Measurements from ENCODE around the gene CTNNBL1. TPM values are rescaled to one million over a fixed set of nuclear protein-coding genes. Genes with fewer than 3 reads are reported as not detected.

CTNNBL1 gene
- total and polyA plus RNA-seq, 2 of the 4 experiments (the other 2 are of a cell fraction): 29.9 to 34.1 TPM

DNA sequence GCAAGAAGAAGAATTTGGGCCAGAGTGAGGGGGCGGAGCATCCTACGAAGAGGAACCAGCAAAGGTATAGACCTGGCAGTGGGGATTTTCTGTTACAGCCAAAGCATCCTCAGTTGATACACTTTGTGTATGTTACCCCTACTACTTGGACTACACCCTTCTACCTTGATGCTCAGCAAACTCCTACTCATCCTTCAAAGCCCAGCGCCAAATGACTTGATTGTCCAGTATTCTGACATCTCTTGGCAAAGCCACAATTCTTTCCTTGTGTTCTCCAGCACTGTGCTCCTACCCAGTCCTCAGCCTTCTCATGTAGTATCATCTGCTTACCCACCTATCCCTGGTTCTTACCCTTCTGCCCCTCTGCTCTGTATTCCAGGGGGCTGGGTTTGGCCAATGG is 21.7 kb upstream of the CTNNBL1 start:
- Histone ChIP-seq H3K23ac (ENCODE audit: low read depth, low read length) (no peak overlapping the region), H2BK20ac (ENCODE audit: low read depth, low read length) (no peak overlapping the region), H2BK15ac (ENCODE audit: low read depth, low read length) (no peak overlapping the region), H3K14ac (replicated peaks; ENCODE audit: low read depth, low read length) (no peak overlapping the region), H3K4me3 (ENCODE audit: insufficient read depth, low read depth, low read length) (no peak overlapping the region), H3K27me3 (ENCODE audit: control insufficient read depth, insufficient read depth, low read length) (peaks cover 57% of the 10 kb centered on the region), H3K36me3 (ENCODE audit: control insufficient read depth, insufficient read depth, low read length) (no peaks in the 10 kb centered on the region), H3K79me1 (ENCODE audit: low read depth in 1 of 2, low read length in 2 of 2) (no peaks in the 10 kb centered on the region), H2BK120ac (ENCODE audit: low read depth, low read length) (no peak overlapping the region), H3K4me2 (ENCODE audit: low read depth, low read length) (no peak overlapping the region), H4K91ac (ENCODE audit: insufficient read depth, low read depth, low read length) (no peak overlapping the region), H2AFZ (replicated peaks; ENCODE audit: low read length, poor library complexity) (no peak overlapping the region), H3K4me1 (ENCODE audit: control insufficient read depth, insufficient read depth, low read length) (no peaks in the 10 kb centered on the region), H3K9me3 (ENCODE audit: control insufficient read depth, insufficient read depth, low read length) (no peaks in the 10 kb centered on the region), H3K4ac (ENCODE audit: low read depth, low read length) (no peak overlapping the region), H2BK5ac (ENCODE audit: low read depth, low read length, poor library complexity, severe bottlenecking) (no peak overlapping the region), H4K5ac (ENCODE audit: low read depth, low read length) (no peak overlapping the region), H4K20me1 (ENCODE audit: insufficient read depth, low read length) (no peaks in the 10 kb centered on the region), H2AK5ac (ENCODE audit: low read depth, low read length) (no peak overlapping the region), H3K18ac (ENCODE audit: low read depth, low read length) (no peak overlapping the region), H3K27ac (ENCODE audit: insufficient read depth, low read length) (no peak overlapping the region), H3K9ac (ENCODE audit: low read depth, low read length) (no peak overlapping the region), H3K56ac (ENCODE audit: extremely low read depth, insufficient read depth, low read length) (no peak overlapping the region), H2AK9ac (replicated peaks; ENCODE audit: low read depth, low read length, poor library complexity) (no peak overlapping the region), H4K8ac (ENCODE audit: low read depth in 2 of 2, low read length in 2 of 2) (no peak overlapping the region), H3K9me1 (ENCODE audit: insufficient read depth, low read length) (0 out of 2 replicates have a peak, but pooled peaks cover 2% of the 10 kb centered on the region)
- POLR2A ChIA-PET (ENCODE audit: unreplicated experiment): no interaction called here
- intact Hi-C loops (cut with micrococcal nuclease): no loop called here
- ATAC-seq (ENCODE audit: low read depth): no peak
- CTCF ChIA-PET: no interaction called here
- TF ChIP-seq, protein P1, sequence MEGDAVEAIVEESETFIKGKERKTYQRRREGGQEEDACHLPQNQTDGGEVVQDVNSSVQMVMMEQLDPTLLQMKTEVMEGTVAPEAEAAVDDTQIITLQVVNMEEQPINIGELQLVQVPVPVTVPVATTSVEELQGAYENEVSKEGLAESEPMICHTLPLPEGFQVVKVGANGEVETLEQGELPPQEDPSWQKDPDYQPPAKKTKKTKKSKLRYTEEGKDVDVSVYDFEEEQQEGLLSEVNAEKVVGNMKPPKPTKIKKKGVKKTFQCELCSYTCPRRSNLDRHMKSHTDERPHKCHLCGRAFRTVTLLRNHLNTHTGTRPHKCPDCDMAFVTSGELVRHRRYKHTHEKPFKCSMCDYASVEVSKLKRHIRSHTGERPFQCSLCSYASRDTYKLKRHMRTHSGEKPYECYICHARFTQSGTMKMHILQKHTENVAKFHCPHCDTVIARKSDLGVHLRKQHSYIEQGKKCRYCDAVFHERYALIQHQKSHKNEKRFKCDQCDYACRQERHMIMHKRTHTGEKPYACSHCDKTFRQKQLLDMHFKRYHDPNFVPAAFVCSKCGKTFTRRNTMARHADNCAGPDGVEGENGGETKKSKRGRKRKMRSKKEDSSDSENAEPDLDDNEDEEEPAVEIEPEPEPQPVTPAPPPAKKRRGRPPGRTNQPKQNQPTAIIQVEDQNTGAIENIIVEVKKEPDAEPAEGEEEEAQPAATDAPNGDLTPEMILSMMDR (conservative IDR thresholded peaks at IDR 0.05; ENCODE audit: low read depth, low read length): no peak
- TF ChIP-seq CHD1 (IDR thresholded peaks at IDR 0.05; ENCODE audit: low read depth, low read length) (no peak), CEBPB (IDR thresholded peaks at IDR 0.05; ENCODE audit: low read depth, low read length) (no peak), MXI1 (IDR thresholded peaks at IDR 0.05; ENCODE audit: borderline replicate concordance, low read depth, low read length) (no peak), POLR2A (IDR thresholded peaks at IDR 0.05; ENCODE audit: low read depth, low read length) (no peak), ELK1 (IDR thresholded peaks at IDR 0.05; ENCODE audit: borderline replicate concordance, low read depth, low read length) (no peak), MAFK (IDR thresholded peaks at IDR 0.05; ENCODE audit: low read depth, low read length) (no peak), RCOR1 (IDR thresholded peaks at IDR 0.05; ENCODE audit: insufficient replicate concordance, low read length) (no peak)
- no TSS peak for BruUV-seq (replicated peaks)
- WGBS, 2 experiments (ENCODE audit: extremely low coverage in 2 of 2, insufficient read length in 1 of 2): no CpG with 5 or more reads among the region's 3 CpGs
- dilution Hi-C loops (cut with HindIII; ENCODE audit: low sequenced_read_pairs, unreplicated experiment): no loop called here
- DNase-seq: no peak
- in situ Hi-C loops (cut with MboI; ENCODE audit: low sequenced_read_pairs): no loop called here
